GM18868 (cell line): ENCODE results near the gene RGS7.
"Not testable (repeated sequence)": the region's sequence is repeated elsewhere in the genome, so short reads cannot be mapped to it uniquely, and the experiment has no call there.

ENCODE experiments used
- ATAC-seq: cut with Tn5 transposase; IDR thresholded peaks from one replicate; pipeline ENCODE4 v1.9.1; 2021; ENCODE audit warnings: mild to moderate bottlenecking, moderate library complexity; ENCODE audit not compliant: unreplicated experiment

Gene RGS7

DNA sequence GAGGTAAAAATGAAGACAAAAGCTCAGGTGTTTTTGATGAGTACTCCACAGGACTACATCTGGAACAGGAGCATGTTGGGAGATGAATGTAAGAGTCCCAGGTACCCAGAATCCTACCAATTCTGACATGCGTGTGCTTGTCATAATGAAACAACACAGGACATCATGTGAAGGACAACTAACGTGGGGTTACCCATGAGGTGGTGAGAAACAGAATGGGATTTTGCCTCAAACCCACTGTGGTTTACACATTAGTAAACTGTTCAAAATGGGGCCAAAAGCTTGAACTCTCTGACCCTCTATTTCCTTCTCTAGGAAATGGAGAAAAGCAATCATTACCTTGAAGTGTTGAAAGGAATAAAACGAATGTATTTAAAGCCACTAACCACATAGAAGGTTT, 266.2 kb downstream of the RGS7 start:
- ATAC-seq, result no peak

DNA sequence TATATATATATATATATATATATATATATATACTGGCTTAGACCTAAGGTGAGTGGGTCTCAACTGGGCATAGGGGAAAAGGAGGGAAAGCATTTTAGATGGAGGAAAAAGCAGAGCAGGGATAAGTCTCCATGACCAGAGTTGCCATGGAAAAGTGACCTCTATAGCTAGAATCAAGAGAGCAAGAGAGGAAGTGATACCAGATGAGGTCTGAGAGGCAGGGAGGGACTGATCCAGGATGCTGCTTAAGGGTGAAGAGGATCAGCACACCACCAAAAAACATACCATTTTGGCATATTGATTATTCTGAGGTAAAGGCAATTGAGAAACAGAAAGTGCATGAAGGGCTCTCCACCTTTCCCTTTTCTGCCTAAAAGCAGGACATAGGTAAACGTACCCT, 267.9 kb downstream of the RGS7 start:
- not testable (repeated sequence) for ATAC-seq

DNA sequence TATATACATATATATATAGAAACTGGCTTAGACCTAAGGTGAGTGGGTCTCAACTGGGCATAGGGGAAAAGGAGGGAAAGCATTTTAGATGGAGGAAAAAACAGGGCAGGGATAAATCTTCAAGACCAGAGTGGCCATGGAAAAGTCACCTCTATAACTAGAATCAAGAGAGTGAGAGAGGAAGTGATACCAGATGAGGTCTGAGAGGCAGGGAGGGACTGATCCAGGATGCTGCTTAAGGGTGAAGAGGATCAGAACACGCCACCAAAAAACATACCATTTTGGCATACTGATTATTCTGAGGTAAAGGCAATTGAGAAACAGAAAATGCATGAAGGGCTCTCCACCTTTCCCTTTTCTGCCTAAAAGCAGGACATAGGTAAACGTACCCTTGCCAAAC, 268.9 kb downstream of the RGS7 start:
- ATAC-seq, result peak; percentile 65

DNA sequence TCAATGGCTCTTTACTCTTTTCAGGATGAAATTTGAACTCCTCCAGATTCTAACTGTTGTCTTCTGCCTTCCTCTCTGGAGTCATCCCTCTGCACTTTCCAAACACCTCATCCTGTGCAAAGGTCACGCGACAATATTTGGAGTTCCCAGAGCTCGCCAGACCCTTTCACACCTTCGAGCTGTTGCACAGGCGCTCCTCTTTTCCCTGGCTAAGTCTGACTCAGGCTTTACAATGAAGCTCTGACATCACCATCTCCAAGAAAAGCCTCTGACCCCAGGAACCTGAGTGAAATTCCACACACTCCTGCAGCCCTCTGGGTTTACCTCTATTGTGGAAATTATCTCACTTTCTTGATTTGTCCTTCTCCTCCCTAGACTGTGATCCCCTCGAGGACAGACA, 270.3 kb downstream of the RGS7 start:
- ATAC-seq, result no peak

DNA sequence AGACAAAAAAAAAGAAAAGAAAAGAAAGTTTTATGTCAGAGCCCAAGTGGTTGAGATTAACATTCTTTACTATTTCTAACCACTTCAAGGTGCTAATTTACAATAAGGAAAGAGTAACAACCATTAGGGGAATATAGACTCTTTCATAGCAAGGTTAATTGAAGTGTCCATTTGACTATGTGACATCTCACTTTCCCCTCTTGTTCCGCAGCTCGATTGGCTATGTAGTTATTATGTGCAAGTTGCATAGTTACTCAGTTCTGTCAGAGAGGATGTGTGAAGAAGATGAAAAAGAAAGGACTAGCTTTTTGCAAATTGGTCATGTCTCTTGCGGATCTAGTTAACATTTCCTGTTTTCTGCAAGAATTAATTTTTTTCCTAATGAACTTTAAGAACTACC, 273.7 kb downstream of the RGS7 start:
- no peak for ATAC-seq

DNA sequence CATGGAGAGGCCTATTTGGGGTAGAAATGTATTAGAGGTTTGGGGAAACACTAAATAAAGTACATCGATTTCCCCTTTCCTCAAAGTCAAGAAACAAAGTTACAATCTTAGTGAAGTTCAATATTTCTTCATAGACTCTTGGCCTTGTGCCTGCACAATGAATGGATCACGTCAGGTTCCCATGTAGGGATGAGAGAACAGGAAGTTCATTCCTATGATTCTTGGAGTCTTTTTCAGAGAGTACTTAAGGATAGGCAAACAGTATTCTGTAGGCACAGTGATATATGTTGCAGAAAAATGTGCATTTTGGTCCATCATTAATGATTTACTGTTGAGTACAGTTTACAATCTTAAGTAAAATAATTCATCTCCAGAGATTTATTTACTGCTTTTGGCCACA, 275.5 kb downstream of the RGS7 start:
- no peak for ATAC-seq

DNA sequence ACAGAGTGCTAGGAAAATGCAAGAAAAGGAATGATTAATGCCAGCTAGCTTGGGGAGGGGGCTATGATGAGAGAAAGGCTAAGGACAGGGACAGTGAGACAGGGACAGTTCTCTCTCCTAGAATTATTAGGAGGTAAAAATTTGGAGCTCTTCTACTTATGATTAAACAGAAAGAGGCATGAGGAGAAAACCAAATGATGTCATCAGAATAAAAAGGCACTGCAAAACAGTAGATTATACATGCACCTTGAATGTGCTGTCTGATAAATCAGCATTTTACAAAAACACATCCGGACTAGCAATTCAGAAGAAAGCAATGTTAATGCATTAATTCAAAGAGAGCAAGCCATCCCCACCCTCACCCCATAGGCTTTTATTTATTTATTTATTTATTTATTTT, 277.5 kb downstream of the RGS7 start:
- no peak for ATAC-seq

DNA sequence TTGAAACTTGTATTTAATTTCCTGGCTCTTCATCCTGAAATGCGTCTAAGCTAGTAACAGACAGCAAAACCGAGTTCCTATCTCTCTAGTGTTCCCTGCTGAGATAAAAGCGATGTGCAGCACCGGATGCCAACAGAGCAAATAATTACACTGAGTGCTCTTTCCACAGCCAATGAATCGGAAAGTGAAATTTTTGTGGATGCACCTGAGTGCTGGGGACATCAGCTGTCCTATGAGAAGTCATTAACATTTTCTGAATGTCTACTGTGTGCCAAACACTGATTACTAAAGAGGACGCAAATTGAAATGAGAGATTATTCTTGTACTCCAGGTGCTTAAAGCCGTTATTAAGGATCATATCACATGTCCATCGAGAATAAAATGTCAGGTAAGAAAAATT, 278.0 kb downstream of the RGS7 start:
- ATAC-seq, result no peak

DNA sequence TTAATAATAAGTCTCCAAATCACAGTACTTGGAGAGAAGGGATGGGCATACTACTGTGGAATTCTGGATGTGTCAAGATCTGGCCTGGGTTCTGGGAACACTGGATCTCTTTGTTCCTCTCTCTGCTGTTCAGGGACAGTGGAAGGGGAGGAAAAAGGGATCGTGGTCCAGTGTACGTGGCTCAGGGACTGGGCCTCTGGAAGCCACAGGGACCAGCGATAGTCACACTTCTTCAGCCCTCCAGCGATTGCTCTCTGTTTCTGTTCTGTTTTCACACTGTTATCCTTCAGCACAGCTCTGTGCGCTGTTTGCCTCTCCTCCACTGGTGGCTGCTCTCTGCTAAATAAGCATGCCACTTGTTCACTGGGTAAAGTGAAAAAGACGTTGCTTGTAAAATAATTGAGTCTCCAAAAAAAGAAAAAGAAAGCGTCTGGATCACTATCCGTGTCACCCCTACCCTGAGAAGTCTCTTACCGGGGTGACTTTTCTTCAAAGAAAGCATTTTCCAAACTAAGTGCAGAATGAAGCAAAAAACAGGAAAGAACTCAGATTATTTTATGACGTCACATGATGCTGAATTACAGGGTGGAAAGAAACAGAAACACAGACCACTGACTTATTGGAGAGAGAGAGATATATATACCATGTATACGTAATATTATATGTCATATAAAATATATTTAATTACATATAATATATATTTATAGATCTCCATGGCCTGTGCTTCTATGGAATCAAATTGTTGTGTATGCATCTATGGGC, 279.4 kb downstream of the RGS7 start:
- no peak for ATAC-seq

DNA sequence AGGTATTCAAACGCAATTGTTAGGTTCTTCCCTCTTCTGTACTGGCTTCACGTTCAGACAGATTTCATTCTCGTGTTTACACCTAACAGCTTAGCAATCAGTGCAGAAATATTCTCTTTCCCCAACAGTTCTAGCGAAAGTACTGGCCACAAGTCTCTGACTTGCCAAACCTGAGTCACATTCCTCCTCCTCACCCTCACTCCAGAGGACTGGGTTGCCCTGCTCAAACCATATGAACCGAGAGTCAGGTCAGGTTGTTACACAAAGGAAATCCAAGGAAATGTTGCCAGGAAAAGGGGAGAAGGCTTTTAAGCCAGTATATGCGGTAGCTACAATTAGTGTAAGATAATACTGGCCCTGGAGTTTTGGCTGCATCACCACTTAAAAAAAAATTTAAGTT, 282.5 kb downstream of the RGS7 start:
- no peak for ATAC-seq

DNA sequence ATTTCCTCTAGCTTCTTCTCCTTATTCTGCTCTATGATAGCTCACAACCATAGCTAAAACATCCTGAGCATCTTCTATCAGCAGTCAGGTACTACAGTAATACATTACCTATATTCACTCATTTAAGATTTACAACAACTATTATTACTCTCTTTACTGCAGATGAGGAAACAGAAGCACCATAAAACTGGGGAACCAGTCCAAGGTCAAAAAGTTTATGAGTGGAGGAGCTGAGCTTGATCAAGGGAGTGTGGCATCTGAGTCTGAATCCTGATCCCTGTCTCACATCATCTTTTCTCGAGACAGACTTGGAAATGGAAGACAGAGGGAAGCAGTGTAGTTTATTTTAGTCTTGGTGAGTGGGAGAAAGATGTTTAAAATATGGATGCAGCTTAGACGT, 288.6 kb downstream of the RGS7 start:
- ATAC-seq, result no peak

DNA sequence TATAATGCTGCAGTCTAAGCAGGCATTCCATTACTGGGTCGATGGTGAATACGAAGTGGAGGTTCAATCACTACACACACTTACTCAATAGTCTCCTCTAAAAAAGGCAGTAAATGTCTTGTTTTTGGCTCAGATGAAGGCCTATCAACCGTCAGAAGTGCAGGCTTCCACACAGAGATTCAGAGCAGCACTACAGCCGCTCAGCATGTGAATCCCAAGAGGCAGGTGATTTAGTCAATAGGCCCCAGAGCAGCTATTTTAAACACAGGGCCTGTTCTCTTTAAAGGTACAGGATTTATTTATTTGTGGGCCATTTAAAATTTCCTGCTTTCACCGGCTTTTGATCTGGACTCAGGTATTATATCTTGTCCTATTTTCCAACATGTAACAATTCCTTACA, 293.7 kb downstream of the RGS7 start:
- no peak for ATAC-seq

DNA sequence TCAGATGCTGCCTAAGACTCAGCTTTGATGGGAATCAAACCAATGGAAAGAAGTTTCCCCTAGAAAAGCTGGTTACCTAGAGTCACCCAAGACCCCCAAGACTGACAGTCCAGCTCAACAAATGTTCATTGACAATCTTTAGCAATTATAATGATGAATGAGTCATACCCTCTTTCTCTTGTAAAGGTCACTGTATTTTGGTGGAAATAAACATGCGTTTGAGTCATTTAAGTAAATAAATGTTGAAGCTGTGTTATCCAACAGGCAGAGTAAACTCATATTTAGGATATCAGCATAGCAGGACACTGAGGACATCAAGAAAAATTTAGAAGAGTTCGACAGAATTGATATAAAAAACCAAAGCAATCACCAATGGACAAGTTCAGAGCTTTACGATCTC, 295.9 kb downstream of the RGS7 start:
- no peak for ATAC-seq

DNA sequence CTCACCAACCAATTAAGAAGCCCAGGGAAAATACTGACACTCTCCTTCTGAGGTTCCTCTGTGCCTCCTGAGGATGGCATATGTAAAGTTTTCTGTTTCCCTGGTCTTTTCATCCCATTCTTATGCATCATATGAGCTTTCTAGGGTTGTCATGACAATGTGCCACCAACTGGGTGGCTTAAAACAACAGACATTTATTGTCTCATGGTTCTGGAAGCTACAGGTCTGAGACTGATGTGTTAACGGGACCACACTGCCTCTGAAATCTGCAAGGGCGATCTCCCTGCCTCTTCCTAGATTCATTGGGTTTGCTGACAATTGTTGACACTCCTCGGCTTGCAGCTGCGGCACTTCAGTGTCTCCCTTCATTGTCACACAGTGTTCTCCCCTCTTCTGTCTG, 308.4 kb downstream of the RGS7 start:
- ATAC-seq, result no peak

DNA sequence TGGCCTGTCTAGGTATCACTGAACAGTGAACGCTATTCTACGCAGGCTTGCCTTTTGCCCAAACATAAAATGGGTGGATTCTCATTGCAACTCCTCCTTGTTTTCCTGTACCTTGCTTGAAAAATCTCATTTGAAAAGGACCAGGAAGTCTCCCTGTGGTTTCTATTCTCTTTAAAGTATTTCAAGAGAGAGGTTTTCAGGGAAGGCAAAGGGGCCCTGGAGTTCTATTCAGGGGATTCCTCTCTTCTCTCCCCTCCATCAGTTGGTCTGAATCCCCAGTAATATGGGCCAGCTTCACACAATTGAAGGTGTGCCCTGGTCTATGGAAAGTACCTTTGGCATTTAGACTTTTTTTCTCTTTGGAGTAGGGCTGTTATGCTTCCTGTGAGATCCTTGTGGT, 311.3 kb downstream of the RGS7 start:
- no peak for ATAC-seq

DNA sequence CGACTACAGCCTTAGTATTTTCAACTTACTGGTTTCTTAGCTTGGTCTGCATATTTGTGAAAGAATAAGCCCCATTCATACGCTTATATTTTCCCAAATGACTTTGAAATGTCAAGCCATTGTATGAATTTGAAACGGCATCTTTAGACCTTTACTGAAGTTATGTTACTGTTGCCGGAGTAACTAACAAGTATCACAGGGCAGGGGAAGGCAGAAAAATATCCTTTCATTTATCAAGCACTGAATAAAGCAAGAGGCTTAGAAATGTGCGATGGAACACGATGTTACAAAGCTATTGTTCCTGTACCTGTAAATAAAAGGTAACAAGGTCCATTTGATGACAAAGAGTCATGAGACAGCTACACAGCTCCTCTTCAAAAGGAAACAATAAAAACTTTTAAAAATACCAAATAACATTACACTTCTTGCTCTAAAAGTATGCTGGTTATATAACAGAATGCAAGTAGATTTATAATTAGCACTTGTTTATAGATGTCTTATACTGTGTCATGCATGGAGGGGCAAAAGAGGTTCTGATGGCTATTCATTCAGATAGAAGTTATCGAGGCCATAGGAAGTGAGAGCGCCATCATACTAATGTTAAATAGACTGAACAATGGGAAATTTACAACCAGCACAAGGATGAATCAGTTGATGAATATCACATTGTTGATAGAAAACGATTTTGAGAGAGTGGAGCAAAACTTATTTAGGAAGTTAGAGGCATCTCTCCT, 322.6 kb downstream of the RGS7 start:
- ATAC-seq, result no peak

DNA sequence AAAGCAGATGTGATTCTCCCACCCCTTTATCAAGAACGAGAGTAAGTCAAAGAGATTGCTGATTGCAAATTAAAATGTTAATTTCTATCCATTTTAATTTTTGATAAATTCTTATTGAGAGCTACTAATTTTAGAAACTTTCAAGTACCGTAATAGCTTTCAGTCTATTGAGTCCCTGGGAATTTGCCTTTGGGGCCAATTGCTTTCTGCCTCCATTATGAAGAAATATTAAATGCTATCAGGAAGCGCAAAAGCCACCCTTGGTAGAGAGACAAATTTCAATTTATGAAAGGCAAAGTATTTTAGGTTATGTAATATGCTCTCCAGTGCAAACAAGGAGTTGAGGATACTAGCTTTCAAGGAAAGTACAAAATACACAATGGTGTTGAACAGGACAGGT, 332.2 kb downstream of the RGS7 start:
- no peak for ATAC-seq

DNA sequence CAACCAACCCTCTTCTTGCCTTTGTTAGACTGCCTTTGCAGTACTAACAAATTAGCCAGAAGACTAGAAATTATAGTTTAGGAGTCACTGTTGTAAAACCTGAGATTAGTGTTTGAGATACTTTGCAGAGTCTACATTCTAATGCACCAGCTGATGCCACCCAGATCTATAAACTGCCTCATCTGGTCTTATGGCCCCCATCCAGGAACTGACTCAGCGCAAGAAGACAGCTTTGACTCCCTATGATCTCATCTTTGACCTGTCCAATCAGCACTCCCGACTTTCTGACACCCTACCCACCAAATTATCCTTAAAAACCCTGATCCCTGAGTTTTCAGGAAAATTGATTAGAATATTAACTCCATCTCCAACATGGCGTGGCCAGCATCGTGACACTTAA, 334.6 kb downstream of the RGS7 start:
- ATAC-seq, result no peak

DNA sequence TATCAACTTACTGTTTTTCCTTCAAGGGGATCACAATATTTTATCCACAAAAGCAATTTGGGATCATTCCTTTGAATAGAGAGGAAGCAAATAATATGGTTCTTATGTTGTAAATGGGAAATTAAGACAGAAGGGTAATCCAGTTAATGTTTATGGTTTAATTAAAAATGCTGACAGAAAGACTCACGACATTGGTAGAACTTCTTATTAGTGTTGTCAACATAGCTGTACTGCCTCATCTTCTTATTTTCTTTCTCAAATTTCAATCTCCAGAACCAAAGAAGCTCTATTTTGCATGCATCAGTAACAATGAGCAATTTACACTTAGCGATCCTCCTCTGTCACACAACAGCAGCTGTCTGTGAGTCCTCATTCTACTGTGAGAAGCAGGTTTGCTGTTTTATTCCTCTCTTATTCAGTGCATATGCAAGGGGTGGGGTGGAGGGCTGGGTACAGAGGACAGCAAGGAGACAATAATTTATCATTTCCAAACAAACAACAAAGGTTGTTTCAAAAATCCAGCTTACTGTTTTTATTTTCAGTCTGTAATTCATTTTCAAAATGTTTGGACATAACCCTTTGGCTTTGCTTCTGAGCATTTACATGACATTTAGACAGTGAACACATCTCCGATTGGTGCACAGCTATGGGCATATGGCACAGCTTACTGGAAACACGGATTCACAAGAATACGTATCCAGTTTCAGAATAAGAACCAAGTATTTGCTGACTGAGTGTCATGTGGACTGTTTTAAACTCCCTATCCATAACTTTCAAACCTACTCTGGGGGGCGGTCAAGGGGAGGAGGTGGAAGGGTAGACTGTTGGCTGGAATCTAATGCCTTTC, 335.9 kb downstream of the RGS7 start:
- ATAC-seq, result no peak

DNA sequence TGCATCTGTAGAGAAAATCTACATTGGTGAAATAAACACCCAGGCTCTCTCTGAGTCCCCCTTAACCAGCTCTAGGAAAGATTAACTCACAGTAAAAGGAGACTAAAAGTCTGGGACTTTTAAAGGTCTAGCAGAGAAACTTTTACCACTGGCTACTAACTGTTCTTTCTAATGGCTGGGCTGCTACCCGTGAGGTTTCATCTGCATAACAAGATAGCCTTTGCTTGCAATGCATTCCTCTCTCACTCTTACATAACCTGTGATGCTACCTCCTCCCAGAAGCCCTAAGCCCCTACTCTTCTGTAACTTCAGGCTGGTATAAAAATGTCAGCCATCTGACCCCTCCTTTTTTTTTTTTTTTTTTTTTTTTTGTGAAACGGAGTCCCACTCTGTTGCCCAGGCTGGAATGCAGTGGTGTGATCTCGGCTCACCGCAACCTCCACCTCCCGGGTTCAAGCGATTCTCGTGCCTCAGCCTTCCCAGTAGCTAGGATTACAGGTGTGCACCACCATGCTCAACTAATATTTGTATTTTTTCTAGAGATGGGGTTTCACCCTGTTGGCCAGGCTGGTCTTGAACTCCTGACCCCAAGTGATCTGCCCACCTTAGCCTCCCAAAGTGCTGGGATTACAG, 344.2 kb downstream of the RGS7 start:
- ATAC-seq, result no peak

DNA sequence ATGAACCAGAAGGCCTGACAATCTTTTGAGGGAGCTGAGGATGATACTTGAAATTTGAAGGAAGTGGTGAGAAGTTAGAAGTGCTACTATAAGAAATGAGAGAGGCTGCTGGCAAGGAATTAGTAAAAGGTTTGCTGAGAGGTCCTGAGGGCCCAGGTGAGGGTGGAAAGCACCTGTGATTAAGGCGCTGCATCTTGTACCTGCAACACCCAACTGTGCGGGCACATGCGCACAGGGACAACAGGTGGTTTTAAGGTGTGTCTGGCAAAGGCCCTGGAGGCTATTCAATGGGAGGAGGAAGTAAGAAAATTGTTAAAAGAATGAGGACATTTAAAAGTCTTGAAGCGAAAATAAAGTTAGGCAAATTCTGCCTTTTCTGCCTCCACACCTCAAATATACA, 349.3 kb downstream of the RGS7 start:
- no peak for ATAC-seq
